Bronchial epithelial cell (primary cell): ENCODE measurements around the gene SAV1. TPM values are rescaled to one million over a fixed set of nuclear protein-coding genes. Genes with fewer than 3 reads are reported as not detected.
"Not testable (repeated sequence)": the region's sequence is repeated elsewhere in the genome, so short reads cannot be mapped to it uniquely, and the experiment has no call there.

Experiments
- DNase-seq: peaks from one replicate; pipeline ENCODE4 v3.0.0-alpha.2; 2010; ENCODE audit warnings: low read depth
- FAIRE-seq: peaks from 2 replicates; lab custom pipeline; 2011; peaks lifted over from hg19 to GRCh38; lab: Jason Lieb, UNC
- H3K27me3 ChIP-seq: 2 replicates; pipeline ENCODE4 v1.5.1; 2011; ENCODE audit warnings: low read length; ENCODE audit not compliant: control insufficient read depth, insufficient read depth
- H3K36me3 ChIP-seq: 2 replicates; pipeline ENCODE4 v1.5.1; 2011; ENCODE audit warnings: low read length; ENCODE audit not compliant: control insufficient read depth, insufficient read depth
- H3K4me3 ChIP-seq: 2 replicates; pipeline ENCODE4 v1.5.1; 2011; ENCODE audit warnings: mild to moderate bottlenecking, low read depth, low read length, control low read depth
- total RNA-seq: library from RNA; depleted of rRNA; stranded (reverse); fragments of >200 nt; gene quantifications from 2 replicates; pipeline ENCODE4 v1.2.1, GENCODE V29; 2014
- TF ChIP-seq, protein P1 (sequence below): IDR thresholded peaks from 2 replicates; pipeline ENCODE4 v1.5.1; 2011; ENCODE audit warnings: mild to moderate bottlenecking, moderate library complexity, low read length, control low read depth, inconsistent platforms; ENCODE audit not compliant: insufficient read depth, severe bottlenecking

Gene SAV1
- total RNA-seq, 1 donor from 2014 or later, result 28.7 TPM

DNA sequence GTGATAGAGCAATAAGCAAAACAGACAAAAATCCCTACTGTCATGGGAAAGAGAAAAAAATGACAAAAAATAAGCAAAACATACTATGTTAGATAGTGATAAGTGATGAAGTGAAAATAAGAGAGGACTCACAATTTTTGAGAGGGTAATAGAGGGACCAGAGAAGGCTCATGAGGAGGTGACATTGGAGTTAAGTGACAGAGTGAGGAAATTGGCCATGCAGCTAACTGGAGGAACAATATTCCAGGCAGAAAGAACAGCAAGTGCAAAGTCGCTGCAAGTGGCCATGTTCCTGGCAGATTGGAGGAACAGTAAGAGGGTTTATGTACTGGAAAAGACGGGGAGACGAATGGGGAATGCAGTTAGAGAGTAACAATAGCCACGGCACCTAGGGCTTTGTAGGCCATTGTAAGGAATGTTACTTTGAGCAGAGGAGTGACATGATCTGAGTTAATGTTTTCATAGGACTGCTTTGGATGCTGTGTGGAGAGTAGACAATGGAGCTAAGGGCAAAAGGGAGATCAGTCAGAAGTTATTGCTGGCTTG lies 1.4 kb upstream of the SAV1 start:
- FAIRE-seq (peak; percentile 86), DNase-seq (no peak)
- Histone ChIP-seq H3K36me3 (no peaks in the 10 kb centered on the region), H3K4me3 (no peak overlapping the region), H3K27me3 (no peaks in the 10 kb centered on the region)
- TF ChIP-seq, protein P1, sequence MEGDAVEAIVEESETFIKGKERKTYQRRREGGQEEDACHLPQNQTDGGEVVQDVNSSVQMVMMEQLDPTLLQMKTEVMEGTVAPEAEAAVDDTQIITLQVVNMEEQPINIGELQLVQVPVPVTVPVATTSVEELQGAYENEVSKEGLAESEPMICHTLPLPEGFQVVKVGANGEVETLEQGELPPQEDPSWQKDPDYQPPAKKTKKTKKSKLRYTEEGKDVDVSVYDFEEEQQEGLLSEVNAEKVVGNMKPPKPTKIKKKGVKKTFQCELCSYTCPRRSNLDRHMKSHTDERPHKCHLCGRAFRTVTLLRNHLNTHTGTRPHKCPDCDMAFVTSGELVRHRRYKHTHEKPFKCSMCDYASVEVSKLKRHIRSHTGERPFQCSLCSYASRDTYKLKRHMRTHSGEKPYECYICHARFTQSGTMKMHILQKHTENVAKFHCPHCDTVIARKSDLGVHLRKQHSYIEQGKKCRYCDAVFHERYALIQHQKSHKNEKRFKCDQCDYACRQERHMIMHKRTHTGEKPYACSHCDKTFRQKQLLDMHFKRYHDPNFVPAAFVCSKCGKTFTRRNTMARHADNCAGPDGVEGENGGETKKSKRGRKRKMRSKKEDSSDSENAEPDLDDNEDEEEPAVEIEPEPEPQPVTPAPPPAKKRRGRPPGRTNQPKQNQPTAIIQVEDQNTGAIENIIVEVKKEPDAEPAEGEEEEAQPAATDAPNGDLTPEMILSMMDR, result no peak

DNA sequence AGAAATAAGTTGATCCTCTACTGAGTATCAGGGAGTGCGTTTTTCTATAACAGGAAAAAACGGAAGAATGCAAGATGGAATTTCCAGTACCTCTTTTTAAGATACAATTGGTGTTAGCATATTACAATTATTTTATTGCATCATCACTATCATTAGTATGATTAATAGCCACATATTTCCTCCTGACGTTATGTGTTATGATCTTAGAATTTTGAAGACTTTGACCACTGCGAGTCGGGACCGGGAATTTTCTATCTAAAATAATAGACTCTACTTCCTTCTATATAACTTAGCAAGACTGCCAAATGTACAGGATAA lies 679 bp upstream of the SAV1 start:
- TF ChIP-seq, protein P1, result no peak
- Histone ChIP-seq H3K27me3 (no peaks in the 10 kb centered on the region), H3K36me3 (no peaks in the 10 kb centered on the region), H3K4me3 (peak overlapping the region; percentile 71)
- peak; percentile 71 for DNase-seq
- FAIRE-seq, result no peak

DNA sequence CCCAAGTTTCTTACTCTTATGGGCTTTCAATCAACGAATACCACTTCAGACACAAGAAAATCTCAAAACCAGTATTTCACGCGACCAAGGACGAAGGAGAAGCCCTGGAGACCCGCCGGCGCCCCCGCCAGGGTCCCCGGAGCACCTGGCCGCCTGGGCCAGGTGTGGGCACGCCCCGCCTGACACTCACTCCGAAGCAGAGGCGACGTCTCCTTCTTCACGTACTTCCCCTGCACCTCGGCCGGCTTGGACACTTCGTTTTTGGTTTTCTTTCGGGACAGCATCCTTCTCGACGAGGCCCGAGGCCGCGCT lies 466 bp downstream of the SAV1 start:
- H3K4me3 ChIP-seq, result peak overlapping the region; percentile 71
- no peaks in the 10 kb centered on the region for H3K36me3 ChIP-seq
- TF ChIP-seq, protein P1, result no peak
- peak; percentile 9 for DNase-seq
- no peaks in the 10 kb centered on the region for H3K27me3 ChIP-seq
- no peak for FAIRE-seq

DNA sequence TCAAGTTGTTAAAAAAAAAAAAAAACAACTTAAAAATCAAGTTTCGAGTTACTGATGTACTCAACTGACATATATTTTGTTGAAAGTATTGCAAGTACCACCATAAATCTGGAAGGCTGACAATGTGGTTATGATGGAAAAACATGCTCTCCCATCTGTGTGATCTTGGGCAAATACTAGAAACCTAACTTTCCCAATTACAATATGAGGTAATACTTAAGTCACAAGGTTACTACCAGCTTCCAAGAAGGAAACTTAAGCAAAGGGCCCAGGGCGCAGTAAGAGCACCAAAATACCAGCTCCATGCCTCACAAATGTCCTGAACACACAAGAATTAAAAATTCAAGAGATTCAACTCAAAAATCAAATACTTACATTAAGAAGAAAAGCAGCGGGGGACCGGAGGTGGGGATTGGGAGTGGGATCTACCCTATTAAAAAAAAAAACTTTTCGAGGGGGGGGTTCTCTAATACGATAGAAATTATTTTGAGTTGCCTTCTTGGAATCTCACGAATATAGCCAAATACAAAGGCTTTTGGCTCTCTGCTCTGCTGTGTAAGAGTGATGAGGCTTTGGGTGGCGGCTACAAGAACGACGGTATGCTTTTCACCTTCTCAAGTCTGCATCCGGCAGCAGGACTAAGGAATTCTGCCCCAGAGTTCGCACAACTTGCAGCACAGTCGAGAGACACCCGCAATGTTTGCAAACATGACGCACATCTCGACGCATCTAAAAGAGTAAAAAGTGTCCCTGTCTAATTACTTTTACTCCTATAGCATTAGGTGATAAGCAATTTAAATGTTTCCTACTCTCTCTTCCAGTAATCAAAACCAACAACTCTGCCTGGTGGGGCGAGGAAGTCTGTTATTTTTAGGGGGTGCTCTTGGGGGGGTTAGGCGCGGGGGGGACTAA lies 1.1 kb downstream of the SAV1 start:
- peak; percentile 72 for DNase-seq
- Histone ChIP-seq H3K4me3 (peak overlapping the region; percentile 71), H3K36me3 (no peaks in the 10 kb centered on the region), H3K27me3 (no peaks in the 10 kb centered on the region)
- TF ChIP-seq, protein P1, result no peak
- FAIRE-seq, result no peak

DNA sequence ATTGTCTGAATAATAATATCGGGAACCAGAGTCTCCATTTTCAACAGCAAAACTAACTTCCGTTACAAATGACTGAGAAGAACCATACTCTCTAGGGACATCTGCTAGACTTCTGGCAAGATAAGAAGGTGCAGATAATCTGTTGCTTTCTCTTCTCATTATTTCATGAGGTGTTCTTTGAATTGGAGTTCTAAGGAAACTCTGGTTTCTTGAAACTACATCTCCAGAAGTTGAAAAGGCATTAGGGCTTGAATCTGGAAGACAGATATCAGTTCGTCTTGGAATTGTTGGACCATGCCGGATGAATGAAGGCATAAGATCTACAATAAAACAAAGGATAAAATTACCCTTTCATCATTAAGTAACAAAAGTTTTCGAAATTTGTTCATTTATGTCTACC lies 2.8 kb downstream of the SAV1 start:
- H3K27me3 ChIP-seq, DNase-seq, H3K4me3 ChIP-seq, H3K36me3 ChIP-seq: not testable (repeated sequence)
- peak; percentile 7 for FAIRE-seq

DNA sequence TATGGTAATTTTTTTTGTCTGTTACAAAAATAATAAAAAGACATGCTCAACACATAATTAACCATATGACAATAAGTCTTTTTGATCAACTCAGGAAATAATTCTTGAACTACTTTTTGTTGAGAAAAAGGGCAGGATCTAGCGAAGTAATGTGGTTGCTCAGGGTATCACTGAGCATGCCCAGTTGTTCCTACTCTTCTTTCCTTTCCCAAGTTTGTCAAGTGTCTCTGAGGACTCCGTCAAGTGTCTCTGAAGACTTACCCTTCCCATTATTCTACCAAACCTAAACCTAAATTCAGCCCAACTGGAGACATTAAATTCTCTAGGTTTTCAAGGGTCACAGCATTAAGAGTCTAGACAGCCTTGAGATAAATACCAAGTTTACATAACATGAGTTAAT lies 3.5 kb downstream of the SAV1 start:
- H3K4me3 ChIP-seq, FAIRE-seq, DNase-seq: not testable (repeated sequence)

More for the DNA sequence above, 3.5 kb downstream of the SAV1 start:
- not testable (repeated sequence) for H3K36me3 ChIP-seq, H3K27me3 ChIP-seq
